HuH-7.5 (cell line): ENCODE measurements around the gene BCL2L1.
"Not testable (repeated sequence)": the region's sequence is repeated elsewhere in the genome, so short reads cannot be mapped to it uniquely, and the experiment has no call there.

Experiments
- DNase-seq: peaks from one replicate; pipeline ENCODE4 v3.0.0; 2011; ENCODE audit warnings: low spot score

The BCL2L1 gene

GRCh38 chr20:31648104-31648503, 74.6 kb downstream of the BCL2L1 start:
- not testable (repeated sequence) for DNase-seq

GRCh38 chr20:31644701-31645100, 78.0 kb downstream of the BCL2L1 start:
- no peak for DNase-seq

DNA sequence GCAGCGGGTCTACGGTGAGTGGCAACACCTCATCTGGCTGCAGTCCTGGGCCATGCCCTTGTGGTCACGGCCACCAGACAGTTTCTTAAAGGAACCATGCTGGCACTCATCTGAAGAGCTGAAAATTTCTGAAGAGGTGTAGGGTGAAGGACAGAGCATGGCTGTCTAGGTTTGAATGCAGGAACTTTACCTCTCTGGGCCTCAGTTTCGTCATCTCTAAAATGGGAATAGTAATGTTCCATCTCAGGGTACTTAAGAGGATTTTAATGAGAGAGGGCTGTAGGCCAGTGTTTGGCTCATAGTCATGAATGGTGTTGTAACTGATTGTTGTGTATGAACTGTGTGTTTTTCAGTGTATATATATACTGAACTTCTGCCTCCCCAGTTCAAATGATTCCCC, 79.1 kb downstream of the BCL2L1 start:
- DNase-seq, result no peak

GRCh38 chr20:31642837-31643236, 79.8 kb downstream of the BCL2L1 start:
- DNase-seq, result no peak

GRCh38 chr20:31641391-31641790, 81.3 kb downstream of the BCL2L1 start:
- no peak for DNase-seq

DNA sequence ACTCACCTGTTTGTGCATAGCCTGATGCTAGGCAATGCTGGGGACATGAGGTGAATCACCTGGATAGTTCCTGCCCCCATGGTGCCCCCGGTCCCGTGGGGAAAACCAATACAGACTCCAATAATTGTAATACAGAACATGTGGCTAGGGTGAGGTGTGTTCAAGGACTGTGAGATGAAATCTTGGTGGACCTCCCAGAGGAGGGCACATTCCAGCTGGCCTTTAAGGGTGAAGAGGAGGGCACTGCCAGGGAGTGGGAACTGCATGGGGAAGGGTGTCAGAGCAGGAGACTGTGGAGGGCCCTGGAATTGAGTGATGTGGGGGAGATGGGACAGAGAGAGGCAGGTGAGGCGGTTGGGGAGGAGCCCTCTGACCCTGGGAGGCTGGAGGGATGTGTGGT, 82.4 kb downstream of the BCL2L1 start:
- no peak for DNase-seq

DNA sequence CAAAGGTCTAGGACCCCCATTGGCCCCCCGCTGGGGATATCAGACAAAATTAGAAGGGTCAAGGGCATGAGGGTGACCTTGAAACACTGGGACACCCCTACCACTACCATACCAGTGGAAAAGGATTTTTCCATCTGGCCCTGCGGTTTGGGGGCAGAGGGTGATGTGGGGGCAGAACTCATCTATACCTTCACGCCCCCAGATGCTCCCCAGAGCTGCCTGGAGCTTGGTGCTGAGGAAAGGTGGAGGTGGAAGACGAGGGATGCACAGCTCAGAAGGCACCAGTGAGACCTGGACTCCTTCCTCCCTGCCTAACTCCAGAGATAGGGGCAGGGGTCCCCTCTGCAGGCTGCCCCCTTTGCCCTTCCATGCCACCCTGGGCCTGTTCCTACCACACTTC, 83.9 kb downstream of the BCL2L1 start:
- DNase-seq, result no peak

GRCh38 chr20:31638317-31638716, 84.4 kb downstream of the BCL2L1 start:
- no peak for DNase-seq

DNA sequence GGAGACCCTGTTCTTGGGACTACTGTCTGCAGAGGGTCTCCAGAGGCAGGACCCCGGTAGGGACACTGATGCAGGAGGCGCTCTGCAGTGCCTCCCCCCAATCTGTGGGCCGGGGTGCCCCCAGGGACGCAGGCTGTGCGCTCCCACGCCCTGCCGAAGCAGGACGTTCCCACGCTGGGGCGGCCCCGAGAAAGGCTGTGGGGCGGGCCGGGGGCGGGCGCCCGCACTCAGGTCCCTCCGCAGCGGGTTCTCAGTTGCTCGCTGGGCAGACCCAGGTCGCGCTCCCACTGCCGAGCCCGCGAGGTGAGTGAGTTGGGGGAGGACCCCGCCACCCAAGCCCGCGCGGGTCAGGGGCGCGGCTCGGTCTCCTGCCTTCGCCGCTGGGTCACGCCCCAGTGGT, 85.0 kb downstream of the BCL2L1 start, which contains the start of gene COX4I2:
Gene COX4I2 (plus strand): TSS at position 253 of the 400 bp plus-strand sequence. CDS start 1,106 bp downstream, outside the sequence.
- DNase-seq, result no peak

DNA sequence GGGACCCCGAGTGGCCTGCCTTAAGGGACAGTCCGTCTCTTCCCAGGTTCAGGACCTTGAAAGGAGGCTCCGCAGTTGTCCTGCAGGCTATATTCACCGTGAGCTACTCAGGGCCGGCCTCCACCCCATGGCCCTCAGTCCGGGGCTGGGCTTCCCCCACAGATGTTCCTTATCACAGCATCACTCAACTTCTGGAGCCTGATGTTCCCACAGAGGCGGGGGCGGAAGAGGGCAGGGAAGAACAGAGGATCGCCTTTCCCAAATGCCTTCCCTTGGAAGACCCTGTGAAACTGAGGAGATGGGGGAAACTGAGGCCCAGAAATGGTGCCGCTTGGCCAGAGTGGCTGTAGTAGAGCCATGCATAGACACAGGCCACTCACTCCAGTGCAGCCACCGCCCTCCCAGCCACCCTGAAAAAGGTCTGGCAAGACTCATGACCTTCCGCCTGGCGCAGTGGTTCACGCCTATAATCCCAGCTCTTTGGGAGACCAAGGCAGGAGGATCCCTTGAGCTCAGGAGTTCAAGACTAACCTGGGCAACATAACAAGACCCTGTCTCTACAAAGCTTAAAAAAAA, 89.2 kb downstream of the BCL2L1 start:
- DNase-seq, result no peak

- DNase-seq, result no peak
These were observed 89.9 kb downstream of the BCL2L1 start for GRCh38 chr20:31632548-31633338.

DNA sequence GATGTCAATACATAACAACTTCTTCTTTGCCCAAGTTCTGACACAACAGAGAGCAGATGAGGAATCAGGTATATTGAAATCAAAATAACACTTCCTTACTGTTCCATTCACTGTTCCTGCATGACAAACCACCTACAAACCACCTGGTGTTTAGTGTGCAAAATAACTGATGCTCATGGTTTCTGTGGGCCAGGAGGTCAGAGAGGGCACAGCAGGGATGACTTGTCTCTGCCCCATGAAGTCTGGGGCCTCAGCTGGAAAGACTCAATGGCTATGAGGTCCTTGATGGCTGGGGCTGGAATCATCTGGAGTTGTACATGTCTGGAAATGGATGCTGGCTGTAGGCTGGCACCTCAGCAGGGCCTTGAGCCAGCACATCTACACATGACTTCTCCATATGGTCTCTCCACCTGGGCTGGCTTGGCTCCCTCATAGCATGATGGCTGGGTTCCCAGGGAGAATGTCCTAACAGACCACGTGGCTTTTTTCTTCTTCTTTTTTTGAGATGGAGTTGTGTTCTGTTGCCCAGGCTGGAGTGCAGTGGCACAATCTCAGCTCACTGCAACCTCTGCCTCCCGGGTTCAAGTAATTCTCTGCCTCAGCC, 92.4 kb downstream of the BCL2L1 start:
- DNase-seq, result no peak

GRCh38 chr20:31628057-31628456, 94.6 kb downstream of the BCL2L1 start:
- not testable (repeated sequence) for DNase-seq

GRCh38 chr20:31626534-31626933, 96.1 kb downstream of the BCL2L1 start:
- DNase-seq, result not testable (repeated sequence)

DNA sequence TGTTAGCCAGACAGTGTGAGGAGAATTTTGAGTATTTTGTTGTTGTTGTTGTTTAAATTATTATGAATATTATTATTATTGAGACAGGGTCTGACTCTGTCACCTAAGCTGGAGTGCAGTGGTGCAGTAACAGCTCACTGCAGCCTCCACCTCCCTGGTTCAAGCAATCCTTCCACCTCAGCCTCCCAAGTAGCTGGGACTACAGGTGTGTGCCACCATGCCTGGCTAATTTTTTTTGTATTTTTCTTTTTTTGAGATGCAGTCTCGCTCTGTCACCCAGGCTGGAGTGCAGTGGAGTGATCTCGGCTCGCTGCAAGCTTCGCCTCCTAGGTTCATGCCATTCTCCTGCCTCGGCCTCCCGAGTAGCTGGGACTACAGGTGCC, 99.6 kb downstream of the BCL2L1 start:
- DNase-seq, result not testable (repeated sequence)

DNA sequence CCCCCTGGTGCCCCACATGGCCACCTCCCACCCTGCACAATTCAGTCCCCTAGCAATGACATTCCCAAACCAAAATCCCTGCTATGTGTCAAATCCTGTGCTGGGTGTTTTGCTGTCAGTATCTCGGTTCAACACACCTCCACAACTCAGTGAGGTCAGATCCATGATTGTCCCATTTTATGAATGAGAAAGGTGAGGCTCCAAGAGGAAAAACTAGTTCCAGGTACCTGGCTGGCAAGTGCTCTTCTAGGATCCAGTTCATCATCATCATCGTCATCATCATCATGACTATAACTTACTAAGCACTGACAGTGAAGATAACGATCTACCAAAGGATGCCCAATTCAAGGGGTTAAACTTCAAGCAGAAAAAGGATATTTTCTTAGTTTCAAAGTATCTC, 102.4 kb downstream of the BCL2L1 start:
- DNase-seq, result no peak

GRCh38 chr20:31617432-31618104, 105.1 kb downstream of the BCL2L1 start:
- DNase-seq, result no peak

DNA sequence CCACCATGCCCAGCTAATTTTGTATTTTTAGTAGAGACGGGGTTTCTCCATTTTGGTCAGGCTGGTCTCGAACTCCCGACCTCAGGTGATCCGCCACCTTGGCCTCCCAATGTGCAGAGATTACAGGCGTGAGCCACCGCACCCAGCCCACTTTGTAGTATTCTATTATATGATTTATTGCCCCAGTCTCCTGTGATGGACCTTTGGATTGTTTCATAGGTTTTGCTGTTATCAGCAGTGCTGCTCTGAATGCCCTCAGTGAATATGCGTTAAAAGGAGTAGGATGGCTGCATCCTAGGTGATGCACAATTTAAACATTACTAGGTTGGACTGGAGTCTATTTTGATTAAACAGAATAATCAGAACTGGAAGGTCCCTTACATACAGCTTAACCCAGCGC, 107.3 kb downstream of the BCL2L1 start:
- no peak for DNase-seq
